Right cardiac atrium (tissue), 5 donors: ENCODE results near the gene CHRNE. TPM values are rescaled to one million over a fixed set of nuclear protein-coding genes. Genes with fewer than 3 reads are reported as not detected.
A peak's percentile ranks its signal among the peaks of the same experiment; 100 is the strongest.

Experiments used
- ATAC-seq, 2 donors: fragments of 200-7000 bp; cut with Tn5 transposase; one replicate each; pipeline versions ENCODE4 v1.8.0 to v1.9.1; 2020; ENCODE audit warnings: moderate library complexity in 2 of 2, mild to moderate bottlenecking in 1 of 2
- DNase-seq, 3 donors: peaks; one replicate each; pipeline ENCODE4 v3.0.0-alpha.2; 2020
- H3K27ac ChIP-seq: one replicate; pipeline ENCODE4 v1.5.1; 2013; ENCODE audit warnings: mild to moderate bottlenecking, low read length, control low read depth, moderate library complexity
- H3K27me3 ChIP-seq: one replicate; pipeline ENCODE4 v1.6.1; 2013; ENCODE audit not compliant: control insufficient read depth, insufficient read depth
- H3K4me1 ChIP-seq: one replicate; pipeline ENCODE4 v1.6.1; 2013; ENCODE audit warnings: low read length; ENCODE audit not compliant: control insufficient read depth, insufficient read depth
- H3K4me3 ChIP-seq: one replicate; pipeline ENCODE4 v1.5.1; 2013; ENCODE audit warnings: low read length, control low read depth
- H3K9me3 ChIP-seq: one replicate; pipeline ENCODE4 v1.6.1; 2013; ENCODE audit warnings: low read length; ENCODE audit not compliant: control insufficient read depth
- WGBS: extraction: QIAGEN DNeasy Blood & Tissue Kit; methylation state at CpG from one replicate; pipeline ENCODE4 v1.1.7; 2013; 5-methylcytosine and 5-hydroxymethylcytosine counted together
- intact Hi-C, 4 donors: fragments of 100-400 bp; cut with DNase I; formaldehyde crosslinking; loops; one replicate each; pipeline versions ENCODE4 v1.11.0 to v1.14.0; 2022 to 2023
- long read RNA-seq, 4 donors: library from polyadenylated mRNA; unstranded; transcript quantifications; one replicate each; pipeline ENCODE4 v2.0.0, GENCODE V29; 2020 to 2021
- polyA plus RNA-seq: library from polyadenylated mRNA; stranded (reverse); fragments of 200-250 nt; gene quantifications from one replicate; pipeline ENCODE4 v1.2.3, GENCODE V29; 2013
- total RNA-seq, 4 donors: library from RNA; stranded (reverse); fragmentation: NEBNext Ultra II Directional; extraction: Animal tissue kit (Norgen Biotek cat#: 25700); gene quantifications; one replicate each; pipeline ENCODE4 v1.2.1, GENCODE V29; 2021
- donor health status: healthy with polysubstance abuse.
- donor health status: DM: no; HTN: yes; CAD: no.
- donor health status: DM: no; HTN: no; CAD: no.
- donor health status: DM: no; HTN: yes; CAD: no; lungs with severe emphysema.
- donor health status: DM: yes; HTN: yes; CAD: no.

CHRNE gene
- 100 to 1,000 TPM in 1 of 4 donors, 10 to 100 TPM in 3; 57.6 to 106 (median 68.9) TPM for total RNA-seq
- polyA plus RNA-seq, result 63.6 TPM
- long read RNA-seq, donor 1, transcript CHRNE-201 (12 exons, 2,455 nt), result major isoform, 48 of 136 reads
- long read RNA-seq, donor 1, partial matches to known transcripts, result 56 of 136 reads
- long read RNA-seq, donor 1, other reads (novel, unspliced or antisense), result 31 of 136 reads
- long read RNA-seq, donor 2, transcript CHRNE-201 (12 exons, 2,455 nt), result major isoform, 14 of 70 reads
- long read RNA-seq, donor 2, partial matches to known transcripts, result 27 of 70 reads
- long read RNA-seq, donor 2, other reads (novel, unspliced or antisense), result 28 of 70 reads
- long read RNA-seq, donor 3, transcript CHRNE-201 (12 exons, 2,455 nt), result major isoform, 171 of 321 reads
- long read RNA-seq, donor 3, partial matches to known transcripts, result 114 of 321 reads
- long read RNA-seq, donor 3, other reads (novel, unspliced or antisense), result 36 of 321 reads
- long read RNA-seq, donor 4, transcript CHRNE-201 (12 exons, 2,455 nt), result major isoform, 24 of 89 reads
- long read RNA-seq, donor 4, partial matches to known transcripts, result 52 of 89 reads
- long read RNA-seq, donor 4, other reads (novel, unspliced or antisense), result 13 of 89 reads

DNA sequence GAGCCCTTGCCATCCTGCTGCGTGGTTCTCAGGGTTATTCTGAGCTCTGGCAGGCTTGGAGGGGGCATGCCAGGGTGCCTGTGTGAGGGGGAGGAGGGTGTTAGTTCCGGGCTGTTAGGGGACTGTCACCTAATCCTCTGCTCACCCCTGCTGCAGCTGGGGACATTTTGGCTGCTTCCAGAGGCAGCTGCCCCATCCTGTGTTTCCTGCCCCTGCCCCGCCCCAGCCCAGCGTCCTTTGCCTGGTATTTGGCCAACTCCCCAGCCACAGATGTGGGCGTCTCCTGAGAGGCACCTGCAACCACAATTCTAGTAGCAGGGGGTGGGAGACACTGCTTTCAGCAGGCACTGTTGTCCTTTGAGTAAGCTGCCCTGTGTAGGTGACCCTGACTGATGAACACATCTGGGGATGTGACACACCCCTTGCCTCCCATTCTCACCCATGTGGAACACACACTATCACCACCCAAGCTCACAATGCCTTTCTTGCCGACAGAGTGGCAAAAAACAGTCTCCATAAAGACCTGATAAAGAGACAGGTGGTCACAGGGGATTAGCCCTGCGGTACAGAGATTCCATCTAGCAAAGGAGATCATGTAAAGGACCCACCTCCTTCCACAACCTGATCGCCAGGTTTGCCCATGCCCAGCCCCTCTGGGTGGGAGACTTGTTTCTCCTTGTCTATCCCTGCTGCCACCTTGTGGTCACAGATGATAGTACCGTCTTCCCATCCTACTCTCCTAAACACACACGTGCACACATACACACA, at the start of gene CHRNE:
Gene CHRNE, minus strand, starts transcription at position 48 of the 768 bp plus-strand sequence. Its CDS starts 35 bp downstream, at position 13.
- H3K4me1 ChIP-seq, result no peaks in the 10 kb centered on the region
- intact Hi-C loops, result no loop called here
- H3K4me3 ChIP-seq, result peak within 1 kb of the TSS; percentile 1
- DNase-seq (peak; percentile 70 to 86 (median 82)), ATAC-seq (peak; percentile 26 to 40)
- H3K27me3 ChIP-seq, result no peaks in the 10 kb centered on the region
- WGBS, result 15% methylated on average over 10 of the region's 10 CpGs
- H3K9me3 ChIP-seq, result no peaks in the 10 kb centered on the region
- peak within 1 kb of the TSS; percentile 78 for H3K27ac ChIP-seq

DNA sequence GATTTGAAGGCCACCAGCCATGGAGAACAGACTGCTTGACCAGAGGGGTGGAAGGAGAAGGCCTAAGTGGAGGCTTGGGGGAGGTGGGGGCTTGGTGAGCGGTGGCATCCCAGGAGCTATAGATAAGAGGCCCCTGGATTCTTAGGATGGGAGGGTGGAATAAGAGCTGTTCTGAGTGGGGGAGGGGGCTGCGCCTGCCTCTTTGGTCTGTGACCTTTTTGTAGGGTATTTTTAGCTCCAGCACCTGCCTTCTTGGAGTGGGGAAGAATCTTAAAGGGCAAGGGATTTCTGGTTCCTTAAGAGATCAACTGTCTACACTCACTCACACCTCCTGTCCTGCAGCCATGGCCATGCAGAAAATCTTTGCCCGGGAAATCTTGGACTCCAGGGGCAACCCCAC, 48.6 kb upstream of the CHRNE start:
- DNase-seq, result no peak
- ATAC-seq, result no peak
- intact Hi-C loops, result no loop called here
- H3K27me3 ChIP-seq, result no peaks in the 10 kb centered on the region
- 58% methylated on average over 3 of the region's 3 CpGs for WGBS
- H3K4me3 ChIP-seq, result peak overlapping the region; percentile 27
- H3K9me3 ChIP-seq, result no peaks in the 10 kb centered on the region
- H3K27ac ChIP-seq, result peak overlapping the region; percentile 94
- no peaks in the 10 kb centered on the region for H3K4me1 ChIP-seq

DNA sequence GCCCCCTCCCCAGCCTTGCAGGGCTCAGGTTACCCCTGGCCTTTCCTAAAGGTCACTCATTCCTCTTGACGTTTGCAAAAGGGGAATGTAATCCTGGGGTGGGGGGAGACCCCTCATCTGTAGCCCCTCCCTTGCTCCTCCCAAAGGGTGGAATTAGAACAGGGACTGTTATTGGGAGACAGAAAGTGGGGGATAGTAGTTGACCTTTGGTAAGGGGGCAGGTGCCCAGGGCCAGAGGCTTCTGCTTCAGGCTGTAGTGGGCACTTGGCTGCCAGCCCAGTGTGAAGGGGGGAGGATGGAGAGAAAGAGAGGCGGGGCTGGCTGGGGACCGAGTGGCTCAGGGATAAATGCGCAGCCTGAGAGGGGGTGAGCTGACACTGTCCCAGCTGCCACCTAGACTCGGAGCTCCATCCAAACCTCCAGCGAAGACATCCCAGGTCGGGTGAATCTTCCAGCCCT, 47.9 kb upstream of the CHRNE start, which contains the start of gene ENO3:
Gene ENO3, plus strand, starts transcription at position 374 of the 459 bp plus-strand sequence. CDS start 711 bp downstream, outside the sequence.
- DNase-seq, result peak in 2 of 3 donors; percentile 72 to 84
- H3K4me1 ChIP-seq, result peaks cover under 1% of the 10 kb centered on the region
- H3K4me3 ChIP-seq, result peak within 1 kb of the TSS; percentile 87
- WGBS, result 31% methylated on average over 7 of the region's 7 CpGs
- H3K27me3 ChIP-seq, result no peaks in the 10 kb centered on the region
- H3K9me3 ChIP-seq, result no peaks in the 10 kb centered on the region
- no peak for ATAC-seq
- intact Hi-C loops, result no loop called here
- peak within 1 kb of the TSS; percentile 94 for H3K27ac ChIP-seq

DNA sequence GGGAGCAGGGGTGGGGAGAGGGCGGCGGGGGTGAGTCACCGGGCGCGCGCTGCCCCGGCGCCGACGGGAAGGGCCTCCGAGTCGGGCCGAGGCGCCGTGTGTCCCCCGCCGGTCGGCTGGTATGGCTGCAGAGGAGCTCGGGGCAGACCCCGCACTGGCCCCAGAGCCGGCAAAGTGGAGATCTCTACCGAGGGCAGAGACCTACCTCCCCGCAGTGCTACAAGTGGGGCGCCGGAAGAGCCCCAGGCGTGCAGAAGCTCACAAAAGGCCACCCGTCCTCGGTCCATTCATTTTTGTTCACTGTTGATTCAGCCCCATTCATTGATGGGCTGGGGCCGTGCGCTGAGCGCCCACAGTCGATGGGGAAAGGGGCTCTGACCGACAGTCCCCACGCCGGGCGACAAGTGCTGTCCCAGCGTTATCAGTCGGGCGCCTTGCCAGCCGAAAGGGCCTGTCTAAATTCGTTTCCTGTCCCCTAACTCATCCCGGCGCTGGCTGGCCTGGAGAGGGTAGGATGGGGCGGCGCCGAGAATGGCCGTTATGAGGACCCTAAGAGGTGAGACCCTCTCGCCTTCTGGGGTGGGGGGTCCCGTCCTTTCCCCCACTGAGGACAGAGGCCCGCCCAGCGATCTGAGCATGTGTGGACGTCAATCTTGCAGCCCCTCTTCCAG, 47.3 kb upstream of the CHRNE start:
- 4% methylated on average over 52 of the region's 52 CpGs for WGBS
- intact Hi-C loops, result no loop called here
- Histone ChIP-seq H3K27me3 (no peaks in the 10 kb centered on the region), H3K4me3 (peak overlapping the region; percentile 87), H3K4me1 (peaks cover 4% of the 10 kb centered on the region), H3K9me3 (no peaks in the 10 kb centered on the region), H3K27ac (peak overlapping the region; percentile 94)
- DNase-seq (peak; percentile 83 to 92 (median 91)), ATAC-seq (peak in 1 of 2 donors; percentile 60)

DNA sequence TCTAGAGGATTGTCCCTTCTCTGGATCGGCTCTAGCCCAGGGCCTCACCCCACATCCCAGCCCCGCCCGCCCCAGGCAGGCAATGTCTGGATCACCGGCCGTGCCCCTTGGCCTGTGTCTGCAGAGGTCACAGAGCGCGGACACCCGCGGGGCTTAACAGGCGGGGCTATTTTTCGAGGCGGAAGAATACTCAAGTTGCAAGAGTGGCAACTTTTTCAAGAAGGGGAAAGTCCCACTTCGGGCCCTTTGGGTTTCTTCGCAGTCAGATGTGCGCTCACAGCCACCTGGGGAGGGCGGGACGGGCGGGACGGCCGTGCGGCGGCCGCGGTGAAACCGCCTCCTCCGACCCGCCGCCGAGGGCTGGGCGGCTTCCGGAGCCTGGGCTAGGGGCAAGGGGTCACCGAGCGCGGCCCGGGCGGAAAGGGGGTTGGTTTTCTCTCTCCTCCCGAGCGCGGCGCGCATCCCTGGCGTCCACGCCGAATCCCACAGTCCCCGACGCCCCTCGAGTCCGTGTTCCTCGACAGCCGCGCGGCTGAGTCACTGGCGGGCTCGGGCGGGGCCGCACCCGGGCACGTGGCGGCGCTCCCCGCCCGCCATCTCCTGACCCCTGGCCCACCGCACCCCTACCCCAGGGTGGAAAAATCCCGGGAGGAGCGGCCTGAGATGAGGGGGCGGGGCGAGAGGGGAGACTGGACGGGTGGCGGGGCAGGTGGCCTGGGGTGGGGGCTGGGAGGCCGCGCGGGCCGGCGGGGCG, 46.6 kb upstream of the CHRNE start:
- intact Hi-C loops, result no loop called here
- H3K27me3 ChIP-seq, result no peaks in the 10 kb centered on the region
- under 1% methylated on average over 75 of the region's 75 CpGs for WGBS
- H3K9me3 ChIP-seq, result no peaks in the 10 kb centered on the region
- peaks cover 5% of the 10 kb centered on the region for H3K4me1 ChIP-seq
- DNase-seq (peak; percentile 83 to 89 (median 88)), ATAC-seq (peak; percentile 22 to 52)
- peak overlapping the region; percentile 87 for H3K4me3 ChIP-seq
- peak overlapping the region; percentile 82 for H3K27ac ChIP-seq

DNA sequence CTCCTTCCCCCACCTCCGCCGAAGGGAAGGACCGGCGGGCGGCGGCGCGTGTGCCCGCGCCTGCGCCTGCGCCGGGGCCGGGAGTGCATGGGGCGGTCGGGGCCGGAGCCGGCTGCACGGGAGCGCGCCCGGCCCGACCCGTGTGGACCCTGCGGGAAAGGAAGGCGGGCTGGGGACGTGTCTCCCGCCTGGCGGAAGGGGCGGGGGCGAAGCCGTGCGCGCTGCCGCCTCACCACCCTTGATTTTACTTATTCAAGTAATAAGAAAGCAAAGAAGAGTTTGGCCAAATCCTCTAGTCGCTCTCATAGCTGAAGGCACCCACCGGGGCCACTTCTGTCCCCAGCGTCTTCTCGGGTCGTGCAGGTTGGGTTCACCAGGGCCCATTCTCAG, 46.0 kb upstream of the CHRNE start:
- intact Hi-C loops, result no loop called here
- Histone ChIP-seq H3K4me1 (peaks cover 5% of the 10 kb centered on the region), H3K9me3 (no peaks in the 10 kb centered on the region), H3K4me3 (peak overlapping the region; percentile 87), H3K27ac (peak overlapping the region; percentile 87), H3K27me3 (no peaks in the 10 kb centered on the region)
- ATAC-seq (peak; percentile 79 to 88), DNase-seq (peak; percentile 87 to 95 (median 94))
- WGBS, result under 1% methylated on average over 40 of the region's 40 CpGs

DNA sequence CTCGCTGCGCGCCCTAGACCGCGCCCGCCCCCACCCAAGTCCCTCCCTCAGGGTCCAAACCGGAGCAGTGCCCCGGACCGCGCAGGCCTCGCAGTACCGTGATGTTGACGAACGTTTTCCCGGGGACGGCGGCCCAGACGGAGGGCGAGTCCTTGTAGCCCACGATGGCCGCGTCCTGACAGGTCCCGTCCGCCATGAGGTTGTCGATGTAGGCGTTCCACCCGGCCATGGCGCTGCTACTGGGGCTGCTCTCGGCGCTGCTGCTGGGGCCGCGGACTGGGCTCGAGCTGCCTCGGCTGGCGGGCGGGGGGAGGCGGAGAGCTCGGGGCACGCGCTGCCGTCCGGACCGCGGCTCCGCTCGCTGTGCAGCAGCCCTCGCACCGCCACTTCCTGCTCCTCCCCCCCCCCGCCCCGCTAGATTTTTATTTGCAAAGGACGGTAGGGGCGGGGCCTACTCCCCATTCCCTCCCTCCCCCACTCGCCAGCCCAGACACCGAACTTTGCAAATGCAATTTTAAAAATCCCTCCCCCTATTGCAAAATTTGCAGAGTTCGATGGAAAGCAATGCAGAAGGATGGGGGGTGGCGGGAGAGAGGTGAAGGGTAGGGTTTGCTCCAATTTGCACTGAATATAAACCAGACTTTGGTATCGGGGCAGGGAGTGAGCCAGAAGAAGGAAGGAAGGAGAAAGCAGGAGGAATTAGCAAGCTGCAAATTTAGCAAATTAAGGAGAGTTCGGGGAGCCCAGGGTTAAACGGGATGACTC, 45.5 kb upstream of the CHRNE start, which contains the start of gene PFN1:
Gene PFN1, minus strand, starts transcription at position 365 of the 765 bp plus-strand sequence. Its CDS starts 136 bp downstream, at position 229.
- intact Hi-C loops, result no loop called here
- ATAC-seq (peak; percentile 75 to 82), DNase-seq (peak; percentile 92 to 97 (median 96))
- Histone ChIP-seq H3K4me3 (peak within 1 kb of the TSS; percentile 87), H3K9me3 (no peaks in the 10 kb centered on the region), H3K27ac (peak within 1 kb of the TSS; percentile 96), H3K27me3 (no peaks in the 10 kb centered on the region), H3K4me1 (peaks cover 5% of the 10 kb centered on the region)
- 1% methylated on average over 59 of the region's 59 CpGs for WGBS

DNA sequence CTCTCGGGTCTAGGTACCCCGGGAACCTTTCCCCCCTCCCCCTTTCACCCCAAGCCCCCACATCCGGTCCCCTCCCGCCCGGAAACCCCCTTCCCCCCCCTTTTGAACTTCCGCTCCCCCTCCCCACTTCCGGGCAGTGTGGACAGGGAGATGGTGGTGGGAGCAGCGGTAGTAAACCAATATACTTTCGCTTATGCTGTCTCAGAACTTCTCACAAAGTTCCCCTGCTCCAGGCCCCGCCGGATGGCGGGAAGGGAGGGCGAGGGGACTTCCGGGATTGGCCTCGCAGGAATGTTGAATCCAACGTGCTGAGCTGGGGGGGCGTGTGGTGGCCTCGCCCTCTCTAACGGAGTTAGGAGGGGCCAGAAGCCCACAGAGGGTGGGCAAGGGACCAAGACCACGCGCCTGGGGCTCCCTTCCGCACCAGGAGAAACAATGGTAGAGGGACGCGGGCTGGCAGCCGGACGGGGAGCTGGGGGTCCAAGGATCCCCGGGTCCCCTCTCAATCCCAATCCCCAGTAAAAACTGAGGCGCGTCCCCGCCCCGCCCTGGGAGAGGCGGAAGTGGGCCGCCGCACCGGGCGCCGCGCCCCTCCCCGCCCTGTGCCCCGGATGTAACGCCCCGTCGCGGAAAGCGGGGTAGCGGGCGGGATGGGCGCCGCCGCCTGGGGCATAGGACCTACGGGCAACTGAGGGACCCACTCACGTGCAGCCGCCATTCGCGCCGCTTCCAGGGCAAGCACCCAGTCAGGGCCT, 44.7 kb upstream of the CHRNE start:
- DNase-seq (peak; percentile 72 to 87 (median 85)), ATAC-seq (peak; percentile 49 to 50)
- intact Hi-C loops, result no loop called here
- Histone ChIP-seq H3K4me3 (peak overlapping the region; percentile 87), H3K27ac (peak overlapping the region; percentile 96), H3K9me3 (no peaks in the 10 kb centered on the region), H3K4me1 (peaks cover 5% of the 10 kb centered on the region), H3K27me3 (no peaks in the 10 kb centered on the region)
- WGBS, result under 1% methylated on average over 56 of the region's 56 CpGs

DNA sequence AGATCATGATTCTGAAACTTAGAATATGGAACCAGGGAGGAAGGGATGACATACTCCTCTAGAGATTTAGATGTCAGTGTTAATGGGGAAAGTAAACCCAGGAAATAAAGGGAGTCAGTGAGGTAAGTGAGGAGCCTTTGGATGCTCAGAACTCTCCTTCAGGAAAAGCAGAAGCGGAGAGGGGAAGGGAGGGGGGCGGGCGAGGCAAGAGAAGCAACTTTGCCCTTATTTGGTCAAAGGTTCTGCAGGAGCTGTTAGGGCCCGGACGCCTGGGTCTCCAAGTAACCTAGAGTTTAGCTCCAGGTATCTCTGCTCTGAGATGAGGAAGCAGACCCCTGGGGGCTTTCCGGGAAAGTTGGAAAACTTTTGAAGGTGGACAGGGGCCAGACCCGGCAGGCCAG, 44.1 kb upstream of the CHRNE start:
- H3K9me3 ChIP-seq, result no peaks in the 10 kb centered on the region
- H3K27ac ChIP-seq, result peak overlapping the region; percentile 42
- no peaks in the 10 kb centered on the region for H3K27me3 ChIP-seq
- DNase-seq, result peak in 2 of 3 donors; percentile 57 to 67
- ATAC-seq, result no peak
- H3K4me1 ChIP-seq, result peaks cover 5% of the 10 kb centered on the region
- H3K4me3 ChIP-seq, result peak overlapping the region; percentile 87
- intact Hi-C loops, result no loop called here
- 2% methylated on average over 7 of the region's 7 CpGs for WGBS
